Activated CD4-positive, alpha-beta T cell treated with anti-CD3 and anti-CD28 coated beads, Interleukin-2, amount 10 ng/mL, durations not matched to agents 7 days and 5 days (primary cell): Measurements from ENCODE around the gene CKS2. TPM values are rescaled to one million over a fixed set of nuclear protein-coding genes. Genes with fewer than 3 reads are reported as not detected.

Source experiments
- CTCF ChIA-PET: fragments of 350-600 bp; sonication (Branson Sonifier 250); formaldehyde crosslinking; loops from one replicate; lab custom pipeline; 2021; ENCODE audit warnings: antibody characterized with exemption; lab: Charles Lee
- POLR2A ChIA-PET: fragments of 350-600 bp; sonication (Branson Sonifier 250); formaldehyde crosslinking; loops from one replicate; lab custom pipeline; 2021; ENCODE audit warnings: antibody characterized with exemption; lab: Charles Lee
- DNase-seq: peaks from one replicate; pipeline ENCODE4 v3.0.0-alpha.2; 2020
- H3K27ac Mint-ChIP-seq: one replicate; pipeline ENCODE4 v1.8.0; 2021; ENCODE audit warnings: mild to moderate bottlenecking, moderate library complexity, mixed read lengths
- H3K27me3 Mint-ChIP-seq: one replicate; pipeline ENCODE4 v1.8.0; 2021; ENCODE audit warnings: mixed read lengths
- H3K36me3 Mint-ChIP-seq: one replicate; pipeline ENCODE4 v1.8.0; 2021; ENCODE audit warnings: low read depth, mixed read lengths
- H3K4me1 Mint-ChIP-seq: one replicate; pipeline ENCODE4 v1.8.0; 2021; ENCODE audit warnings: mixed read lengths
- H3K4me3 Mint-ChIP-seq: one replicate; pipeline ENCODE4 v1.8.0; 2021; ENCODE audit warnings: mild to moderate bottlenecking, moderate library complexity, mixed read lengths
- H3K9me3 Mint-ChIP-seq: one replicate; pipeline ENCODE4 v1.8.0; 2021; ENCODE audit warnings: mixed read lengths
- total RNA-seq, 2 experiments: library from RNA; stranded (reverse); gene quantifications; one replicate each; pipeline ENCODE4 v1.2.3, GENCODE V29; 2021

Gene CKS2
- total RNA-seq, 2 experiments from 2014 or later, result 170 to 206 TPM

GRCh38 chr9:89354471-89354870 is 43.5 kb downstream of the CKS2 start:
- Mint-ChIP-seq H3K4me3 (no peak overlapping the region), H3K27ac (no peak overlapping the region), H3K9me3 (no peaks in the 10 kb centered on the region), H3K27me3 (no peaks in the 10 kb centered on the region), H3K36me3 (peaks cover 77% of the 10 kb centered on the region), H3K4me1 (peaks cover 31% of the 10 kb centered on the region)
- ChIA-PET CTCF (interaction anchor here (0.9 kb wide), 1 partner anchor 8 kb away, joined by 3 read pairs; no protein-coding TSS in a partner anchor), POLR2A (no interaction called here)
- DNase-seq, result no peak

- peaks cover 30% of the 10 kb centered on the region for H3K4me1 Mint-ChIP-seq
- H3K27me3 Mint-ChIP-seq, result no peaks in the 10 kb centered on the region
- H3K27ac Mint-ChIP-seq, result no peak overlapping the region
- no peaks in the 10 kb centered on the region for H3K9me3 Mint-ChIP-seq
- peaks cover 75% of the 10 kb centered on the region for H3K36me3 Mint-ChIP-seq
- ChIA-PET POLR2A (no interaction called here), CTCF (interaction anchor here (1.1 to 2.8 kb wide), 5 partner anchors 8 to 51 kb away, joined by 3 to 11 read pairs (median 7); partner anchors contain the start of gene SECISBP2)
- DNase-seq, result peak; percentile 3
- H3K4me3 Mint-ChIP-seq, result no peak overlapping the region
Measured at GRCh38 chr9:89356782-89357181, 45.8 kb downstream of the CKS2 start.

- peak; percentile 8 for DNase-seq
- Mint-ChIP-seq H3K27ac (peak overlapping the region; percentile 58), H3K4me3 (no peak overlapping the region), H3K4me1 (peaks cover 23% of the 10 kb centered on the region), H3K9me3 (no peaks in the 10 kb centered on the region), H3K36me3 (peaks cover 71% of the 10 kb centered on the region), H3K27me3 (no peaks in the 10 kb centered on the region)
- CTCF ChIA-PET, result interaction anchor here (0.8 to 2.8 kb wide), 9 partner anchors 9 to 50 kb away, joined by 3 to 11 read pairs (median 4); partner anchors contain the start of gene SECISBP2
- POLR2A ChIA-PET, result interaction anchor here (0.7 kb wide), 1 partner anchor 37 kb away, joined by 3 read pairs; no protein-coding TSS in a partner anchor
Measured at GRCh38 chr9:89357331-89358197, 46.6 kb downstream of the CKS2 start.

GRCh38 chr9:89358376-89358916 is 47.5 kb downstream of the CKS2 start:
- H3K27me3 Mint-ChIP-seq, result no peaks in the 10 kb centered on the region
- POLR2A ChIA-PET, result no interaction called here
- no peak for DNase-seq
- peaks cover 72% of the 10 kb centered on the region for H3K36me3 Mint-ChIP-seq
- H3K4me3 Mint-ChIP-seq, result no peak overlapping the region
- no peaks in the 10 kb centered on the region for H3K9me3 Mint-ChIP-seq
- H3K4me1 Mint-ChIP-seq, result peaks cover 15% of the 10 kb centered on the region
- H3K27ac Mint-ChIP-seq, result peak overlapping the region; percentile 42
- CTCF ChIA-PET, result interaction anchor here (0.8 to 2.8 kb wide), 7 partner anchors 8 to 40 kb away, joined by 3 to 11 read pairs (median 6); partner anchors contain the start of gene SECISBP2

- peaks cover 66% of the 10 kb centered on the region for H3K36me3 Mint-ChIP-seq
- no peak overlapping the region for H3K27ac Mint-ChIP-seq
- H3K27me3 Mint-ChIP-seq, result no peaks in the 10 kb centered on the region
- peaks cover 12% of the 10 kb centered on the region for H3K4me1 Mint-ChIP-seq
- no peak for DNase-seq
- ChIA-PET POLR2A (no interaction called here), CTCF (interaction anchor here (0.9 to 2.8 kb wide), 4 partner anchors 11 to 40 kb away, joined by 4 to 11 read pairs (median 6); partner anchors contain the start of gene SECISBP2)
- H3K9me3 Mint-ChIP-seq, result no peaks in the 10 kb centered on the region
- no peak overlapping the region for H3K4me3 Mint-ChIP-seq
Measured at GRCh38 chr9:89358985-89359384, 48.0 kb downstream of the CKS2 start.

GRCh38 chr9:89359751-89360261 is 48.8 kb downstream of the CKS2 start:
- H3K27me3 Mint-ChIP-seq, result no peaks in the 10 kb centered on the region
- DNase-seq, result no peak

GRCh38 chr9:89360465-89360864 is 49.5 kb downstream of the CKS2 start:
- H3K27me3 Mint-ChIP-seq, result no peaks in the 10 kb centered on the region

More at GRCh38 chr9:89359751-89360261, 48.8 kb downstream of the CKS2 start:
- Mint-ChIP-seq H3K27ac (no peak overlapping the region), H3K36me3 (peaks cover 58% of the 10 kb centered on the region), H3K4me1 (peaks cover 12% of the 10 kb centered on the region), H3K9me3 (no peaks in the 10 kb centered on the region), H3K4me3 (no peak overlapping the region)
- ChIA-PET CTCF (interaction anchor here (1.4 to 2.8 kb wide), 3 partner anchors 11 to 33 kb away, joined by 3 to 11 read pairs (median 3); no protein-coding TSS in a partner anchor), POLR2A (no interaction called here)

GRCh38 chr9:89361031-89361430 is 50.0 kb downstream of the CKS2 start:
- POLR2A ChIA-PET, result no interaction called here

More at GRCh38 chr9:89360465-89360864, 49.5 kb downstream of the CKS2 start:
- peaks cover 12% of the 10 kb centered on the region for H3K4me1 Mint-ChIP-seq
- no peaks in the 10 kb centered on the region for H3K9me3 Mint-ChIP-seq
- peaks cover 52% of the 10 kb centered on the region for H3K36me3 Mint-ChIP-seq
- no peak for DNase-seq
- H3K27ac Mint-ChIP-seq, result no peak overlapping the region
- no peak overlapping the region for H3K4me3 Mint-ChIP-seq
- POLR2A ChIA-PET, result no interaction called here
- CTCF ChIA-PET, result interaction anchor here (0.9 to 1.7 kb wide), 5 partner anchors 15 to 233 kb away, joined by 3 to 5 read pairs (median 3); no protein-coding TSS in a partner anchor

GRCh38 chr9:89361816-89362646 is 51.0 kb downstream of the CKS2 start:
- peaks cover 44% of the 10 kb centered on the region for H3K36me3 Mint-ChIP-seq

More at GRCh38 chr9:89361031-89361430, 50.0 kb downstream of the CKS2 start:
- no peaks in the 10 kb centered on the region for H3K9me3 Mint-ChIP-seq
- CTCF ChIA-PET, result interaction anchor here (0.9 to 1.7 kb wide), 5 partner anchors 16 to 233 kb away, joined by 3 to 5 read pairs (median 3); no protein-coding TSS in a partner anchor
- no peak for DNase-seq
- H3K4me3 Mint-ChIP-seq, result no peak overlapping the region
- no peak overlapping the region for H3K27ac Mint-ChIP-seq
- H3K27me3 Mint-ChIP-seq, result no peaks in the 10 kb centered on the region
- H3K36me3 Mint-ChIP-seq, result peaks cover 49% of the 10 kb centered on the region
- peaks cover 12% of the 10 kb centered on the region for H3K4me1 Mint-ChIP-seq

GRCh38 chr9:89362647-89363310 is 51.8 kb downstream of the CKS2 start:
- Mint-ChIP-seq H3K9me3 (no peaks in the 10 kb centered on the region), H3K27me3 (no peaks in the 10 kb centered on the region), H3K4me3 (no peak overlapping the region), H3K4me1 (peaks cover 5% of the 10 kb centered on the region), H3K36me3 (peaks cover 36% of the 10 kb centered on the region), H3K27ac (no peak overlapping the region)
- ChIA-PET POLR2A (no interaction called here), CTCF (interaction anchor here (1.0 to 1.4 kb wide), 2 partner anchors 9 to 12 kb away, joined by 3 to 4 read pairs; no protein-coding TSS in a partner anchor)
- DNase-seq, result no peak

More at GRCh38 chr9:89361816-89362646, 51.0 kb downstream of the CKS2 start:
- Mint-ChIP-seq H3K27ac (peak overlapping the region; percentile 9), H3K4me3 (no peak overlapping the region), H3K9me3 (no peaks in the 10 kb centered on the region), H3K27me3 (no peaks in the 10 kb centered on the region), H3K4me1 (peaks cover 12% of the 10 kb centered on the region)
- POLR2A ChIA-PET, result no interaction called here
- CTCF ChIA-PET, result interaction anchor here (1.0 to 1.7 kb wide), 3 partner anchors 8 to 43 kb away, joined by 3 to 4 read pairs (median 3); no protein-coding TSS in a partner anchor
- no peak for DNase-seq

GRCh38 chr9:89363311-89363670 is 52.3 kb downstream of the CKS2 start:
- peaks cover 36% of the 10 kb centered on the region for H3K36me3 Mint-ChIP-seq
- peak overlapping the region; percentile 50 for H3K27ac Mint-ChIP-seq
- H3K4me3 Mint-ChIP-seq, result no peak overlapping the region
- H3K27me3 Mint-ChIP-seq, result no peaks in the 10 kb centered on the region
- ChIA-PET CTCF (interaction anchor here (1.0 to 1.4 kb wide), 2 partner anchors 9 to 12 kb away, joined by 3 to 4 read pairs; no protein-coding TSS in a partner anchor), POLR2A (no interaction called here)
- no peaks in the 10 kb centered on the region for H3K9me3 Mint-ChIP-seq
- peaks cover 4% of the 10 kb centered on the region for H3K4me1 Mint-ChIP-seq
- no peak for DNase-seq
